ENCODE results near the gene TXNRD2. TPM values are rescaled to one million over a fixed set of nuclear protein-coding genes. Genes with fewer than 3 reads are reported as not detected.

The TXNRD2 gene
- total RNA-seq, 1 donor from 2014 or later = 50.4 TPM

- no peak for TF ChIP-seq CTCF (IDR thresholded peaks at IDR 0.05; ENCODE audit: insufficient read depth, low read length, poor library complexity, severe bottlenecking)
- H3K27me3 ChIP-seq (ENCODE audit: control insufficient read depth, insufficient read depth, low read length) = no peaks in the 10 kb centered on the region
- DNase-seq (ENCODE audit: low read depth) = no peak
- H3K4me3 ChIP-seq (ENCODE audit: low read depth, low read length) = no peak overlapping the region
- no peaks in the 10 kb centered on the region for H3K36me3 ChIP-seq (ENCODE audit: control insufficient read depth, insufficient read depth, low read length)
These were observed 63.8 kb downstream of the TXNRD2 start for GRCh38 chr22:19877626-19878339.

GRCh38 chr22:19876941-19877625, 64.5 kb downstream of the TXNRD2 start:
- Histone ChIP-seq H3K36me3 (ENCODE audit: control insufficient read depth, insufficient read depth, low read length) (no peaks in the 10 kb centered on the region), H3K27me3 (ENCODE audit: control insufficient read depth, insufficient read depth, low read length) (no peaks in the 10 kb centered on the region), H3K4me3 (ENCODE audit: low read depth, low read length) (no peak overlapping the region)
- no peak for TF ChIP-seq CTCF (IDR thresholded peaks at IDR 0.05; ENCODE audit: insufficient read depth, low read length, poor library complexity, severe bottlenecking)
- DNase-seq (ENCODE audit: low read depth) = no peak

GRCh38 chr22:19876314-19876940, 65.2 kb downstream of the TXNRD2 start:
- no peak for TF ChIP-seq CTCF (IDR thresholded peaks at IDR 0.05; ENCODE audit: insufficient read depth, low read length, poor library complexity, severe bottlenecking)

GRCh38 chr22:19875531-19876313, 65.9 kb downstream of the TXNRD2 start:
- no peak for TF ChIP-seq CTCF (IDR thresholded peaks at IDR 0.05; ENCODE audit: insufficient read depth, low read length, poor library complexity, severe bottlenecking)
- Histone ChIP-seq H3K36me3 (ENCODE audit: control insufficient read depth, insufficient read depth, low read length) (no peaks in the 10 kb centered on the region), H3K4me3 (ENCODE audit: low read depth, low read length) (no peak overlapping the region), H3K27me3 (ENCODE audit: control insufficient read depth, insufficient read depth, low read length) (no peaks in the 10 kb centered on the region)
- no peak for DNase-seq (ENCODE audit: low read depth)

More at GRCh38 chr22:19876314-19876940, 65.2 kb downstream of the TXNRD2 start:
- no peak for DNase-seq (ENCODE audit: low read depth)
- no peaks in the 10 kb centered on the region for H3K36me3 ChIP-seq (ENCODE audit: control insufficient read depth, insufficient read depth, low read length)
- no peaks in the 10 kb centered on the region for H3K27me3 ChIP-seq (ENCODE audit: control insufficient read depth, insufficient read depth, low read length)
- no peak overlapping the region for H3K4me3 ChIP-seq (ENCODE audit: low read depth, low read length)

GRCh38 chr22:19875061-19875530, 66.5 kb downstream of the TXNRD2 start:
- no peaks in the 10 kb centered on the region for H3K36me3 ChIP-seq (ENCODE audit: control insufficient read depth, insufficient read depth, low read length)
- no peak for TF ChIP-seq CTCF (IDR thresholded peaks at IDR 0.05; ENCODE audit: insufficient read depth, low read length, poor library complexity, severe bottlenecking)
- DNase-seq (ENCODE audit: low read depth) = no peak
- H3K27me3 ChIP-seq (ENCODE audit: control insufficient read depth, insufficient read depth, low read length) = no peaks in the 10 kb centered on the region
- H3K4me3 ChIP-seq (ENCODE audit: low read depth, low read length) = no peak overlapping the region
